ENCODE data around the gene KRT74.

DNA sequence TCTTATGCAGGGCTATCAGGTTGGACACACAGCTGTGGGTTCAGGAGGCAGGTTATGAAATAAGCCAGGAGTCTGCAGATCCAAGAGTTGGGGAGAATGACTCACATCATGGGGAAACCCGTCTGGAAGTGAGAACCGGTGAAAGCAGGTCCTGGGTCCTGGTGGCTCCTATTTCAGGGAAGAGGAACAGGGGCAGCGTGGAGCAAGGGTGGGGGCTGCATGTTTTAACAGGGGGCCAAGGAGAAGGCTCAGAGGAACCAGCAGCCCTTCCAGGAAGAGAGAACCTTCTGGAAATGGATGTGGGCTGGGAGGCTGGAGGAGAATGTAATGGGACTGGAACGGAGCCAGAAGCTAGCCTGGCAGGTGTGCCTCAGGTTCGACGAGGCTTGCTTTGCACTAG is 7.8 kb upstream of the KRT74 start:
- TF ChIP-seq CTCF (IDR thresholded peaks at IDR 0.05) (no peak), EP300 (IDR thresholded peaks at IDR 0.05) (no peak)
